GM04504 (cell line): ENCODE results near the gene TK1.
"Not testable (repeated sequence)": the region's sequence is repeated elsewhere in the genome, so short reads cannot be mapped to it uniquely, and the experiment has no call there.

Experiments
- DNase-seq: peaks from one replicate; pipeline ENCODE4 v3.0.0-alpha.2; 2012; ENCODE audit warnings: low read depth

The TK1 gene

GRCh38 chr17:78148286-78149016, 38.4 kb downstream of the TK1 start:
- DNase-seq: no peak

GRCh38 chr17:78147315-78147998, 39.4 kb downstream of the TK1 start:
- no peak for DNase-seq

GRCh38 chr17:78146881-78147280, 40.0 kb downstream of the TK1 start:
- no peak for DNase-seq

GRCh38 chr17:78146471-78146869, 40.4 kb downstream of the TK1 start:
- DNase-seq: no peak

- DNase-seq: no peak
Observed at GRCh38 chr17:78144736-78145641, 41.9 kb downstream of the TK1 start.

- peak; percentile 27 for DNase-seq
Observed at GRCh38 chr17:78144147-78144719, 42.6 kb downstream of the TK1 start.

- DNase-seq: no peak
Observed at GRCh38 chr17:78143214-78144146, 43.4 kb downstream of the TK1 start.

- DNase-seq: no peak
Observed at GRCh38 chr17:78142119-78142861, 44.6 kb downstream of the TK1 start.

- no peak for DNase-seq
Observed at GRCh38 chr17:78141437-78142118, 45.3 kb downstream of the TK1 start.

- DNase-seq: peak; percentile 17
Observed at GRCh38 chr17:78140169-78141051, 46.4 kb downstream of the TK1 start.

GRCh38 chr17:78139861-78140168, 47.0 kb downstream of the TK1 start:
- not testable (repeated sequence) for DNase-seq

- no peak for DNase-seq
Observed at GRCh38 chr17:78138204-78139060, 48.4 kb downstream of the TK1 start.

- DNase-seq: no peak
Observed at GRCh38 chr17:78137392-78138203, 49.3 kb downstream of the TK1 start.

- no peak for DNase-seq
Observed at GRCh38 chr17:78135858-78136500, 50.9 kb downstream of the TK1 start.

- DNase-seq: no peak
Observed at GRCh38 chr17:78134899-78135385, 51.9 kb downstream of the TK1 start.
